Parathyroid adenoma (tissue), 2 donors: ENCODE results near the gene GPR32.
"Not testable (repeated sequence)": the region's sequence is repeated elsewhere in the genome, so short reads cannot be mapped to it uniquely, and the experiment has no call there.

Experiments
- H2AFZ ChIP-seq: fragments of 300-600 bp; sonication (generic); one replicate; pipeline ENCODE4 v1.7.0; 2017; ENCODE audit warnings: antibody characterized with exemption, mild to moderate bottlenecking
- H3K27ac ChIP-seq: fragments of 300-600 bp; sonication (generic); one replicate; pipeline ENCODE4 v1.7.0; 2017
- H3K27me3 ChIP-seq: fragments of 300-600 bp; sonication (generic); one replicate; pipeline ENCODE4 v1.7.0; 2017; ENCODE audit warnings: low read length; ENCODE audit not compliant: control insufficient read depth, insufficient read depth
- H3K36me3 ChIP-seq: fragments of 300-600 bp; sonication (generic); one replicate; pipeline ENCODE4 v1.7.0; 2017; ENCODE audit warnings: low read length; ENCODE audit not compliant: control insufficient read depth, insufficient read depth
- H3K4me1 ChIP-seq: fragments of 300-600 bp; sonication (generic); one replicate; pipeline ENCODE4 v1.7.0; 2017; ENCODE audit warnings: control low read depth
- H3K4me2 ChIP-seq: fragments of 300-600 bp; sonication (generic); one replicate; pipeline ENCODE4 v1.7.0; 2017; ENCODE audit warnings: low read length
- H3K4me3 ChIP-seq: fragments of 300-600 bp; sonication (generic); one replicate; pipeline ENCODE4 v1.7.0; 2017; ENCODE audit warnings: low read depth, low read length
- H3K79me2 ChIP-seq: fragments of 300-600 bp; sonication (generic); one replicate; pipeline ENCODE4 v1.7.0; 2017; ENCODE audit warnings: control low read depth
- H3K9ac ChIP-seq: fragments of 300-600 bp; sonication (generic); one replicate; pipeline ENCODE4 v1.7.0; 2017; ENCODE audit warnings: mild to moderate bottlenecking
- H3K9me3 ChIP-seq: fragments of 300-600 bp; sonication (generic); one replicate; pipeline ENCODE4 v1.7.0; 2017; ENCODE audit warnings: low read length; ENCODE audit not compliant: control insufficient read depth
- CTCF ChIP-seq: fragments of 300-600 bp; sonication (generic); IDR thresholded peaks from one replicate; pipeline ENCODE4 v1.7.0; 2017; ENCODE audit warnings: antibody characterized with exemption, mild to moderate bottlenecking
- donor health status: primary hyperparathyroidism.

Gene GPR32

DNA sequence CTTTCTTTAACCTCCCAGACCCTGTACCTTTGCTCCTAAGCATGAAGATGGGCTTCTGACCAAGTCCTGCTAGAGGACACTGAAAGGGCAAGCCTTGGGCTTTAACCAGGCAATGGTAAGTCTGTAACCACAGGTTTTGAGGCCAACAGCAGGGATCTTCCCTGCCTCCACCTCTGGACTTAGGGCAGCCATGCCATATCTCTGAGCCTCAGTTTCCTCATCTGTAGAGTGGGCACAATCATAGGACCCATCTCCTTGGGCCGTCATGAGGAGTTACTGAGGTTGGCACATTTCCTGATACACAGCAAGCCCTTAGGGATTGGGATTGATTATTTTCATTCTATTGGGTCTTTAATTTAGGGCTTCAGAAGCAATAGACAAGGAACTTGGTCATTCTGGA lies 38.6 kb downstream of the GPR32 start:
- Histone ChIP-seq H3K4me3 (no peak overlapping the region), H3K36me3 (no peaks in the 10 kb centered on the region), H3K79me2 (no peaks in the 10 kb centered on the region), H3K9me3 (no peaks in the 10 kb centered on the region), H3K27ac (no peak overlapping the region), H3K9ac (no peak overlapping the region), H3K27me3 (no peaks in the 10 kb centered on the region), H2AFZ (no peak overlapping the region), H3K4me1 (no peaks in the 10 kb centered on the region), H3K4me2 (no peak overlapping the region)
- no peak for TF ChIP-seq CTCF

- H3K79me2 ChIP-seq, H3K4me3 ChIP-seq, H3K9me3 ChIP-seq, H3K4me1 ChIP-seq, H3K4me2 ChIP-seq, H3K9ac ChIP-seq, H2AFZ ChIP-seq, H3K36me3 ChIP-seq, H3K27me3 ChIP-seq, H3K27ac ChIP-seq: not testable (repeated sequence)
These were observed 41.5 kb downstream of the GPR32 start for GRCh38 chr19:50811622-50812238.

GRCh38 chr19:50812474-50812873 lies 42.2 kb downstream of the GPR32 start:
- no peak overlapping the region for H3K4me2 ChIP-seq
- no peaks in the 10 kb centered on the region for H3K4me1 ChIP-seq
- H3K27me3 ChIP-seq = no peaks in the 10 kb centered on the region
- H3K9me3 ChIP-seq = no peaks in the 10 kb centered on the region
- H3K79me2 ChIP-seq = no peaks in the 10 kb centered on the region
- H3K4me3 ChIP-seq = no peak overlapping the region
- H3K36me3 ChIP-seq = no peaks in the 10 kb centered on the region
- H2AFZ ChIP-seq = no peak overlapping the region
- no peak overlapping the region for H3K9ac ChIP-seq
- no peak overlapping the region for H3K27ac ChIP-seq
- no peak for TF ChIP-seq CTCF

- H3K36me3 ChIP-seq = no peaks in the 10 kb centered on the region
- H3K9ac ChIP-seq = no peak overlapping the region
- no peak overlapping the region for H2AFZ ChIP-seq
- TF ChIP-seq CTCF = no peak
- no peak overlapping the region for H3K4me2 ChIP-seq
- H3K79me2 ChIP-seq = no peaks in the 10 kb centered on the region
- no peak overlapping the region for H3K27ac ChIP-seq
- H3K27me3 ChIP-seq = no peaks in the 10 kb centered on the region
- H3K4me1 ChIP-seq = no peaks in the 10 kb centered on the region
- no peak overlapping the region for H3K4me3 ChIP-seq
- H3K9me3 ChIP-seq = no peaks in the 10 kb centered on the region
These were observed 44.6 kb downstream of the GPR32 start for GRCh38 chr19:50814883-50815282.

DNA sequence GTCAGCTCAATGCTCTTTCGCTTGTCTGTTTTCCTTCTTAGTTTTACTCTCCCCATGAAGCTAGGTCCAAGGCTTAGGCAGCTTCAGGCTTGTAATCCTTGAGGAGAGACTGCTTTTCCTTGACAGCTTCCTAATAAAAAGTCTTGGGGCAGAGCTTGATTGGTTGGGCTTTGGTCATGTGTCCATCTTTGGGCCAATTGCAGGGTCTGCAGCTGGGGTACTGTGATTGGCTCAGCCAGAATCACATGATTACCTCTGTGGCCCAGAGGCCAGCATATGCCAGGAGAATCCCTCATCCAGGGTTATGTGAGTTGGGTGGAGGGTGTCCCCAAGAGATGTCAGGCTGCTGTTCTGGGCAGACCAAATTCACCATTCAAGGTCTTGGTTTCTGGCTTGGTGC lies 45.2 kb downstream of the GPR32 start:
- no peaks in the 10 kb centered on the region for H3K9me3 ChIP-seq
- no peaks in the 10 kb centered on the region for H3K36me3 ChIP-seq
- no peaks in the 10 kb centered on the region for H3K4me1 ChIP-seq
- no peak overlapping the region for H3K4me2 ChIP-seq
- no peak overlapping the region for H2AFZ ChIP-seq
- no peak overlapping the region for H3K27ac ChIP-seq
- no peak for TF ChIP-seq CTCF
- H3K4me3 ChIP-seq = no peak overlapping the region
- no peak overlapping the region for H3K9ac ChIP-seq
- no peaks in the 10 kb centered on the region for H3K27me3 ChIP-seq
- no peaks in the 10 kb centered on the region for H3K79me2 ChIP-seq
